DND-41 (cell line): ENCODE measurements around the gene PLIN3.

Experiments used
- ATAC-seq: fragments of 200-7000 bp; cut with Tn5 transposase; 3 replicates; pipeline ENCODE4 v1.9.1; 2021; ENCODE audit warnings: low read depth; ENCODE audit not compliant: insufficient read depth
- DNase-seq: peaks from one replicate; pipeline ENCODE4 v3.0.0-alpha.2; 2020
- H2AFZ ChIP-seq: 2 replicates; pipeline ENCODE4 v1.6.0; 2012; ENCODE audit warnings: low read depth, low read length
- H3K27ac ChIP-seq: 2 replicates; pipeline ENCODE4 v1.5.1; 2012; ENCODE audit warnings: low read length, inconsistent platforms
- H3K27me3 ChIP-seq: fragments of 200-600 bp; sonication (generic); 2 replicates; pipeline ENCODE4 v1.6.0; 2012; ENCODE audit warnings: low read length, mild to moderate bottlenecking, inconsistent platforms; ENCODE audit not compliant: insufficient read depth, poor library complexity
- H3K36me3 ChIP-seq: 2 replicates; pipeline ENCODE4 v1.5.1; 2012; ENCODE audit warnings: low read length, inconsistent platforms; ENCODE audit not compliant: insufficient read depth
- H3K4me1 ChIP-seq: 2 replicates; pipeline ENCODE4 v1.5.1; 2012; ENCODE audit warnings: mild to moderate bottlenecking, low read length; ENCODE audit not compliant: insufficient read depth
- H3K4me2 ChIP-seq: 2 replicates; pipeline ENCODE4 v1.6.0; 2012; ENCODE audit warnings: mild to moderate bottlenecking, moderate library complexity, low read length, inconsistent platforms; ENCODE audit not compliant: insufficient read depth
- H3K4me3 ChIP-seq, 2 experiments: fragments of 200-600 bp in 1 of 2; shearing (Covaris generic) in 1 of 2; 2 replicates each; pipeline ENCODE4 v1.5.1; 2012 to 2016; ENCODE audit warnings: inconsistent platforms in 2 of 2, low read length in 2 of 2, mild to moderate bottlenecking in 2 of 2, low read depth in 1 of 2, moderate library complexity in 1 of 2
- H3K79me2 ChIP-seq: 2 replicates; pipeline ENCODE4 v1.6.0; 2012; ENCODE audit warnings: low read length, inconsistent platforms; ENCODE audit not compliant: insufficient read depth
- H3K9ac ChIP-seq: 2 replicates; pipeline ENCODE4 v1.6.0; 2012; ENCODE audit warnings: low read depth, mild to moderate bottlenecking, inconsistent platforms, low read length, moderate library complexity
- H3K9me3 ChIP-seq: 2 replicates; pipeline ENCODE4 v1.5.1; 2012; ENCODE audit warnings: low read length, moderate library complexity, mild to moderate bottlenecking, inconsistent platforms; ENCODE audit not compliant: insufficient read depth, severe bottlenecking
- H4K20me1 ChIP-seq: 2 replicates; pipeline ENCODE4 v1.6.0; 2012; ENCODE audit warnings: low read length; ENCODE audit not compliant: insufficient read depth
- EZH2 ChIP-seq: IDR thresholded peaks from 3 replicates; pipeline ENCODE4 v1.6.1; 2012; ENCODE audit warnings: borderline replicate concordance, low read depth, mild to moderate bottlenecking, moderate library complexity, low read length, inconsistent platforms; ENCODE audit not compliant: severe bottlenecking
- TF ChIP-seq, protein P1 (sequence below): IDR thresholded peaks from 2 replicates; pipeline ENCODE4 v1.5.1; 2012; ENCODE audit warnings: borderline replicate concordance, low read length, moderate library complexity, mild to moderate bottlenecking; ENCODE audit not compliant: poor library complexity, severe bottlenecking; ENCODE audit errors: extremely low read depth

PLIN3 gene

DNA sequence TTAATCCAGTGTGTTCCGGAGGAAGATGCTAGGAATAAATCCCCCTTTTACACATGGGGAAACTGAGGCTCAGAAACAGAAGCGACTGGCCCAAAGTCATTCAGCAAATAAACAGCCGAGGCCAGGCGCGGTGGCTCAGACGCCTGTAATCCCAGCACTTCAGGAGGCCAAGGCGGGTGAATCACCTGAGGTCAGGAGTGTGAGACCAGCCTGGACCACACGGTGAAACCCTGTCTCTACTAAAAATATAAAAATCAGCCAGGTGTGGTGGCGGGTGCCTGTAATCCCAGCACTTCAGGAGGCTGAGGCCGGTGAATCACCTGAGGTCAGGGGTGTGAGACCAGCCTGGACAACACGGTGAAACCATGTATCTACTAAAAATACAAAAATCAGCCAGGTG is 11.6 kb upstream of the PLIN3 start:
- Histone ChIP-seq H3K4me1 (peaks cover 22% of the 10 kb centered on the region), H3K9ac (peak overlapping the region; percentile 32; the same call in 1 of the 2 replicates), H3K4me3 (no peak overlapping the region), H4K20me1 (no peaks in the 10 kb centered on the region), H3K27me3 (no peaks in the 10 kb centered on the region), H3K36me3 (no peaks in the 10 kb centered on the region), H2AFZ (no peak overlapping the region), H3K9me3 (peaks cover 4% of the 10 kb centered on the region), H3K4me2 (no peak overlapping the region), H3K79me2 (no peaks in the 10 kb centered on the region), H3K27ac (peak overlapping the region; percentile 85)
- ATAC-seq: no peak
- DNase-seq: no peak
- TF ChIP-seq EZH2: no peak
- TF ChIP-seq, protein P1, sequence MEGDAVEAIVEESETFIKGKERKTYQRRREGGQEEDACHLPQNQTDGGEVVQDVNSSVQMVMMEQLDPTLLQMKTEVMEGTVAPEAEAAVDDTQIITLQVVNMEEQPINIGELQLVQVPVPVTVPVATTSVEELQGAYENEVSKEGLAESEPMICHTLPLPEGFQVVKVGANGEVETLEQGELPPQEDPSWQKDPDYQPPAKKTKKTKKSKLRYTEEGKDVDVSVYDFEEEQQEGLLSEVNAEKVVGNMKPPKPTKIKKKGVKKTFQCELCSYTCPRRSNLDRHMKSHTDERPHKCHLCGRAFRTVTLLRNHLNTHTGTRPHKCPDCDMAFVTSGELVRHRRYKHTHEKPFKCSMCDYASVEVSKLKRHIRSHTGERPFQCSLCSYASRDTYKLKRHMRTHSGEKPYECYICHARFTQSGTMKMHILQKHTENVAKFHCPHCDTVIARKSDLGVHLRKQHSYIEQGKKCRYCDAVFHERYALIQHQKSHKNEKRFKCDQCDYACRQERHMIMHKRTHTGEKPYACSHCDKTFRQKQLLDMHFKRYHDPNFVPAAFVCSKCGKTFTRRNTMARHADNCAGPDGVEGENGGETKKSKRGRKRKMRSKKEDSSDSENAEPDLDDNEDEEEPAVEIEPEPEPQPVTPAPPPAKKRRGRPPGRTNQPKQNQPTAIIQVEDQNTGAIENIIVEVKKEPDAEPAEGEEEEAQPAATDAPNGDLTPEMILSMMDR: no peak

DNA sequence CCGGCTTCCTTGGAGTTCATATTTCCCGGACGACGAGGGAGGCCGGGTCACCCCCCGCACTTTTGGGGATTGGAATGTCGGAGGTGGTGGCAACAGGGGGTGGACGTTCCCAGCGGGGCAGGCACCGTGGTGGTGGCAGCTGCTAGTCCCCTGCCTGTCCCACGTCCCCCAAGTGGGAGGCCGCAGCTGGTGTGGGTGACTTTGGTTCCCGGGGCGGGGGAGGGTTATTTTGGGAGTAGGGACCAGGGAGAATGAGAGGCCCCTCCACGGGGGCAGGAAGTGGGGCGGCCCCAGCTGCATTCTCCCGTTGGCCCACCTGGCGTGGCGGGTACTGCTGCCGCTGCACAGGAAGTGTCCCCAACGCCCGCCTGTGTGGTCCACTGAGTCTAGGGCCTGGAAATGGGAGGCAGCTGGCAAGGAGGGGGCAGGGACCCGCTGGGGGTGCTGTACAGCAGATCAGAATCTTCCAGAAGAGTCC is 11.1 kb upstream of the PLIN3 start:
- H3K4me3 ChIP-seq: no peak overlapping the region
- H3K9ac ChIP-seq: peak overlapping the region; percentile 42
- no peak overlapping the region for H3K4me2 ChIP-seq
- TF ChIP-seq, protein P1: no peak
- no peak for TF ChIP-seq EZH2
- H3K27ac ChIP-seq: peak overlapping the region; percentile 85
- no peaks in the 10 kb centered on the region for H4K20me1 ChIP-seq
- no peaks in the 10 kb centered on the region for H3K27me3 ChIP-seq
- no peaks in the 10 kb centered on the region for H3K79me2 ChIP-seq
- peaks cover 22% of the 10 kb centered on the region for H3K4me1 ChIP-seq
- peak overlapping the region; percentile 31; the same call in 1 of the 2 replicates for H2AFZ ChIP-seq
- no peaks in the 10 kb centered on the region for H3K36me3 ChIP-seq
- ATAC-seq: peak; percentile 91
- H3K9me3 ChIP-seq: peaks cover 4% of the 10 kb centered on the region
- DNase-seq: peak; percentile 93

DNA sequence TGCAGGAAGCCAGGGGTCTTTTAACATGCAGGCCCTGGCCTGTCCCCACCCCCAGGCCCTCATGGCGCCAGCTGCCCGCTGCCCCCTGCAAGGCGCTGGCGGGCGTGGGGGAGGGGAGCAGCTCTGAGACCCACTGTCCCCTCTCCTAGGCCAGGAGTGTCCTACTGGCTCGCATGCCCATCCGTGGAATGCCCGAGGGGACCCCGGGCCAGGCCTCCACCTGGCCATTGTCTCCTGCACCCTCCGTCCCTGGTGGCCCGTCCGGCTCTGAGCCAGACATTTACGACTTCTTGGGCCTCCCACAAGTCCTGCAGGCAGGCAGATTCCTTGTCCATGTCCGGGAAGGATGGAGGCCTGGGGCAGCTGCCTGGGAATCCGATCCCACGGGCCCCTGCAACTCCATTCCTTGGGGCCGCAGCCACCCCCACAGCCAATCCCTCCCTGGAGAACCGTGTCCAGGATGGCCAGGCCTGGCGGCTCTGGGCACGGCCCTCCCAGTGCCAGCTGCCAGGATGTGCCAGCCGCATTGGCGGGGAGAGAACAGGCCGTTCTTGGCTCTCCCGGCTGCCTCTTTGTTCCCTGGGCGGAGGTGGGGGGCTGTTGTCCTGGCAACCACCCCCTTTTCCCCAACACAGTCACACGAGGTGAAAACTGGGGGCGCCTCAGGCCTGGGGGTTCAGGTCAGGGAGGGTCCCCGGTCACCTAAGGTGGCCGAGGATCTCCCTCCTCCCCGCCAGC is 10.5 kb upstream of the PLIN3 start:
- H3K9ac ChIP-seq: peak overlapping the region; percentile 42
- ATAC-seq (peak; percentile 54), DNase-seq (peak; percentile 62)
- H3K4me2 ChIP-seq: no peak overlapping the region
- peak overlapping the region; percentile 85 for H3K27ac ChIP-seq
- no peak overlapping the region for H3K4me3 ChIP-seq
- H3K36me3 ChIP-seq: no peaks in the 10 kb centered on the region
- peaks cover 4% of the 10 kb centered on the region for H3K9me3 ChIP-seq
- no peaks in the 10 kb centered on the region for H3K79me2 ChIP-seq
- no peaks in the 10 kb centered on the region; the same call in 1 of the 2 replicates for H4K20me1 ChIP-seq
- no peak overlapping the region for H2AFZ ChIP-seq
- TF ChIP-seq, protein P1: no peak
- no peak for TF ChIP-seq EZH2
- H3K4me1 ChIP-seq: peaks cover 26% of the 10 kb centered on the region
- no peaks in the 10 kb centered on the region for H3K27me3 ChIP-seq
